HepG2 (cell line): ENCODE data around the gene HOXC10. TPM values are rescaled to one million over a fixed set of nuclear protein-coding genes. Genes with fewer than 3 reads are reported as not detected.

ENCODE experiments used
- ATAC-seq: fragments of 200-7000 bp; cut with Tn5 transposase; 3 replicates; pipeline ENCODE4 v1.9.1; 2020; ENCODE audit warnings: mild to moderate bottlenecking, moderate library complexity
- BruUV-seq: library from RNA; stranded (reverse); fragments of 400-500 nt; replicated peaks from 2 replicates; lab custom pipeline; 2021; lab: Mats Ljungman, UMichigan
- CTCF ChIA-PET: fragments of 300-600 bp; formaldehyde crosslinking; extraction: SDS; loops from one replicate; lab custom pipeline; 2021; ENCODE audit warnings: low total read pairs, inconsistent platforms, low intra/inter-chr PET ratio; lab: Yijun Ruan, JAX
- POLR2A ChIA-PET: fragments of 350-600 bp; sonication (Branson Sonifier 250); formaldehyde crosslinking; loops from one replicate; lab custom pipeline; 2020; ENCODE audit warnings: antibody characterized with exemption, inconsistent platforms; lab: Yijun Ruan, JAX
- DNase-seq: peaks from one replicate; pipeline ENCODE4 v3.0.0-alpha.2; 2015; ENCODE audit warnings: low spot score
- FAIRE-seq: peaks from 3 replicates; lab custom pipeline; 2011; peaks lifted over from hg19 to GRCh38; lab: Jason Lieb, UNC
- H2AFZ ChIP-seq: one replicate; pipeline ENCODE4 v1.6.1; 2011; ENCODE audit warnings: low read length, inconsistent platforms
- H3K27ac ChIP-seq: fragments of 300-600 bp; 3 replicates; pipeline ENCODE4 v1.8.0; 2011; ENCODE audit warnings: mixed run types, mild to moderate bottlenecking, mixed read lengths, low read length, inconsistent platforms; ENCODE audit not compliant: insufficient read depth; ENCODE audit errors: extremely low read length
- H3K27me3 ChIP-seq, 2 experiments: fragments of 200-600 bp in 1 of 2; 2 replicates in 1 of 2; 3 replicates in 1 of 2; pipeline versions ENCODE4 v1.6.0 to v1.8.0; 2011; ENCODE audit warnings: low read length in 2 of 2, mild to moderate bottlenecking in 2 of 2, moderate library complexity in 2 of 2, inconsistent platforms in 1 of 2; ENCODE audit not compliant: insufficient read depth in 2 of 2, control insufficient read depth in 1 of 2
- H3K36me3 ChIP-seq, 2 experiments: fragments of 200-600 bp in 1 of 2; replicated peaks in 1 of 2; 2 replicates in 1 of 2; 3 replicates in 1 of 2; pipeline versions ENCODE4 v1.5.1 to v1.8.0; 2011; ENCODE audit warnings: low read length in 2 of 2, inconsistent platforms in 1 of 2; ENCODE audit not compliant: insufficient read depth in 2 of 2, control insufficient read depth in 1 of 2
- H3K4me1 ChIP-seq: 2 replicates; pipeline ENCODE4 v1.5.1; 2012; ENCODE audit warnings: low read length, inconsistent platforms; ENCODE audit not compliant: insufficient read depth
- H3K4me2 ChIP-seq: 2 replicates; pipeline ENCODE4 v1.6.0; 2011; ENCODE audit warnings: low read depth, low read length, inconsistent platforms
- H3K4me3 ChIP-seq, 3 experiments: fragments of 200-600 bp in 1 of 3; sonication (generic), shearing (Covaris generic) in 1 of 3; replicated peaks in 1 of 3; 2 replicates each; pipeline ENCODE4 v1.5.1; 2011 to 2016; ENCODE audit warnings: low read length in 3 of 3, inconsistent platforms in 2 of 3, low read depth in 2 of 3, mild to moderate bottlenecking in 2 of 3, control low read depth in 1 of 3, mixed read lengths in 1 of 3; ENCODE audit not compliant: insufficient read depth in 1 of 3
- H3K79me2 ChIP-seq: one replicate; pipeline ENCODE4 v1.6.1; 2011; ENCODE audit warnings: low read length, inconsistent platforms; ENCODE audit not compliant: insufficient read depth
- H3K9ac ChIP-seq: 2 replicates; pipeline ENCODE4 v1.6.0; 2011; ENCODE audit warnings: mild to moderate bottlenecking, low read depth, low read length, inconsistent platforms; ENCODE audit not compliant: insufficient read depth
- H3K9me3 ChIP-seq: 2 replicates; pipeline ENCODE4 v1.5.1; 2012; ENCODE audit warnings: mild to moderate bottlenecking, low read length
- H4K20me1 ChIP-seq: 2 replicates; pipeline ENCODE4 v1.6.0; 2011; ENCODE audit warnings: inconsistent platforms, mild to moderate bottlenecking, low read length, moderate library complexity; ENCODE audit not compliant: insufficient read depth
- ARID4A ChIP-seq: sonication (generic); formaldehyde crosslinking; IDR thresholded peaks from 2 replicates; pipeline ENCODE4 v1.5.0; 2020; ENCODE audit warnings: mild to moderate bottlenecking, missing genetic modification reagents, borderline replicate concordance
- ATRX ChIP-seq: sonication (generic); formaldehyde crosslinking; IDR thresholded peaks from 2 replicates; pipeline ENCODE4 v1.4.0; 2020; ENCODE audit warnings: missing genetic modification reagents, borderline replicate concordance
- GTF2F1 ChIP-seq: fragments of 150-350 bp; IDR thresholded peaks from 2 replicates; pipeline ENCODE4 v1.6.1; 2014; ENCODE audit warnings: low read length
- HNF1B ChIP-seq: sonication (generic); formaldehyde crosslinking; IDR thresholded peaks from 2 replicates; pipeline ENCODE4 v1.5.1; 2020; ENCODE audit warnings: mild to moderate bottlenecking, moderate library complexity, missing genetic modification reagents
- HNF4A ChIP-seq: sonication (generic); formaldehyde crosslinking; IDR thresholded peaks from 2 replicates; pipeline ENCODE4 v1.4.0; 2020; ENCODE audit warnings: missing genetic modification reagents
- HNRNPL ChIP-seq: fragments of 200-400 bp; formaldehyde crosslinking; IDR thresholded peaks from 2 replicates; pipeline ENCODE4 v1.6.1; 2017; ENCODE audit warnings: mild to moderate bottlenecking, low read depth, low read length
- MBNL3 ChIP-seq: fragments of 250-450 bp; sonication (Bioruptor Pico); conservative IDR thresholded peaks from 2 replicates; pipeline ENCODE4 v1.8.0; 2022; ENCODE audit warnings: mild to moderate bottlenecking, inconsistent platforms
- MIXL1 ChIP-seq: IDR thresholded peaks from 2 replicates; pipeline ENCODE4 v1.6.1; 2016
- RORA ChIP-seq: sonication (generic); formaldehyde crosslinking; IDR thresholded peaks from 2 replicates; pipeline ENCODE4 v1.5.0; 2020; ENCODE audit warnings: mild to moderate bottlenecking, missing genetic modification reagents, moderate library complexity
- SNRNP70 ChIP-seq: fragments of 200-400 bp; formaldehyde crosslinking; IDR thresholded peaks from 2 replicates; pipeline ENCODE4 v1.6.1; 2017; ENCODE audit warnings: mild to moderate bottlenecking, low read depth, low read length, moderate library complexity
- SRSF1 ChIP-seq: fragments of 200-400 bp; formaldehyde crosslinking; optimal IDR thresholded peaks from 2 replicates; pipeline ENCODE3; 2017; ENCODE audit warnings: mild to moderate bottlenecking, low read depth, low read length, moderate library complexity
- ZBTB44 ChIP-seq: sonication (generic); formaldehyde crosslinking; IDR thresholded peaks from 2 replicates; pipeline ENCODE4 v1.4.0; 2020; ENCODE audit warnings: missing genetic modification reagents
- ZFP37 ChIP-seq: sonication (generic); formaldehyde crosslinking; IDR thresholded peaks from 2 replicates; pipeline ENCODE4 v1.4.0; 2020; ENCODE audit warnings: missing genetic modification reagents, borderline replicate concordance
- ZNF3 ChIP-seq: IDR thresholded peaks from 2 replicates; pipeline ENCODE4 v1.7.0; 2017; ENCODE audit warnings: inconsistent platforms
- ZNF563 ChIP-seq: sonication (generic); formaldehyde crosslinking; IDR thresholded peaks from 2 replicates; pipeline ENCODE4 v1.8.0; 2022; ENCODE audit warnings: mild to moderate bottlenecking, moderate library complexity, missing genetic modification reagents
- ZNF703 ChIP-seq: sonication (generic); formaldehyde crosslinking; IDR thresholded peaks from 2 replicates; pipeline ENCODE4 v1.5.1; 2020; ENCODE audit warnings: missing genetic modification reagents, mild to moderate bottlenecking, moderate library complexity, borderline replicate concordance
- ZNF772 ChIP-seq: sonication (generic); formaldehyde crosslinking; IDR thresholded peaks from 2 replicates; pipeline ENCODE4 v1.5.0; 2020; ENCODE audit warnings: mild to moderate bottlenecking, missing genetic modification reagents
- WGBS: methylation state at CpG from one replicate; pipeline ENCODE4 v1.1.6; 2017; ENCODE audit warnings: low lambda C conversion rate; 5-methylcytosine and 5-hydroxymethylcytosine counted together
- in situ Hi-C: cut with HindIII; loops from 2 replicates; pipeline ENCODE4 v1.10.0; 2017; ENCODE audit warnings: low pct_unique_long_range_greater_than_20kb; ENCODE audit not compliant: extremely low pct_ligation_motif_present
- intact Hi-C: fragments of 100-400 bp; cut with micrococcal nuclease; formaldehyde crosslinking; loops from one replicate; pipeline ENCODE4 v1.10.0; 2022; ENCODE audit not compliant: unreplicated experiment
- polyA plus RNA-seq, 8 experiments: library from polyadenylated mRNA; depleted of rRNA in 3 of 8; stranded (reverse) in 7 of 8; unstranded in 1 of 8; fragments of >200 nt; fragmentation: Illumina TruSeq in 4 of 8; extraction: Trizol in 4 of 8; gene quantifications; 2 replicates each; pipeline versions ENCODE4 v1.2.1 to v1.2.3, GENCODE V29; 2011 to 2016; ENCODE audit warnings: low read depth in 4 of 8, missing spikeins in 1 of 8, mixed read lengths in 1 of 8; ENCODE audit not compliant: insufficient read depth in 1 of 8
- total RNA-seq, 5 experiments: library from RNA; depleted of rRNA; stranded (reverse); fragments of >200 nt; fragmentation: Illumina TruSeq; extraction: Trizol; gene quantifications; 2 replicates each; pipeline ENCODE4 v1.2.3, GENCODE V29; 2016; ENCODE audit warnings: low read depth in 1 of 5

Gene HOXC10
- total and polyA plus RNA-seq, 2 of the 13 experiments (the other 11 are each of a cell fraction or from before 2014, with no cell fraction given): not detected

- no peaks in the 10 kb centered on the region for H3K4me1 ChIP-seq
- BruUV-seq: no TSS peak
- no peak for ATAC-seq
- no peak for TF ChIP-seq MIXL1
- TF ChIP-seq ZNF703 (CRISPR knock-in tag): no peak
- TF ChIP-seq GTF2F1: no peak
- TF ChIP-seq ATRX: no peak
- TF ChIP-seq MBNL3 (CRISPR knock-in tag): no peak
- no peak for TF ChIP-seq SRSF1
- no peak for TF ChIP-seq HNF1B (CRISPR knock-in tag)
- no peak for TF ChIP-seq RORA (CRISPR knock-in tag)
- TF ChIP-seq ZNF772 (CRISPR knock-in tag): no peak
- no peak for TF ChIP-seq ZNF563
- no peak for TF ChIP-seq HNRNPL
- no peak for TF ChIP-seq ARID4A
- no peak for TF ChIP-seq ZFP37
- no peak for TF ChIP-seq HNF4A (CRISPR knock-in tag)
- no peak for TF ChIP-seq SNRNP70
- TF ChIP-seq ZBTB44: no peak
- no peak for TF ChIP-seq ZNF3
Observed at GRCh38 chr12:53937596-53938325, 47.2 kb upstream of the HOXC10 start.

More at GRCh38 chr12:53937596-53938325, 47.2 kb upstream of the HOXC10 start:
- 41% methylated on average over 23 of the region's 23 CpGs for WGBS
- no peak overlapping the region for H3K27ac ChIP-seq
- no peak overlapping the region for H2AFZ ChIP-seq
- peaks cover 7 to 91% of the 10 kb centered on the region in 2 experiments; a peak in 4 of 5 replicates for H3K27me3 ChIP-seq
- intact Hi-C loops: no loop called here
- ChIA-PET POLR2A (no interaction called here), CTCF (no interaction called here)
- no peaks in the 10 kb centered on the region for H4K20me1 ChIP-seq
- H3K9ac ChIP-seq: no peak overlapping the region
- FAIRE-seq: no peak
- H3K4me3 ChIP-seq: no peak overlapping the region
- no peaks in the 10 kb centered on the region for H3K79me2 ChIP-seq
- no peak overlapping the region for H3K4me2 ChIP-seq
- no peak for DNase-seq
- H3K9me3 ChIP-seq: no peaks in the 10 kb centered on the region
- no peaks in the 10 kb centered on the region for H3K36me3 ChIP-seq
- in situ Hi-C loops: loop anchor here (25.0 kb wide), 1 partner anchor 150 kb away; no protein-coding TSS in a partner anchor
